ENCODE measurements around the gene MYCBP2.
"Not testable (repeated sequence)": the region's sequence is repeated elsewhere in the genome, so short reads cannot be mapped to it uniquely, and the experiment has no call there.

The MYCBP2 gene

DNA sequence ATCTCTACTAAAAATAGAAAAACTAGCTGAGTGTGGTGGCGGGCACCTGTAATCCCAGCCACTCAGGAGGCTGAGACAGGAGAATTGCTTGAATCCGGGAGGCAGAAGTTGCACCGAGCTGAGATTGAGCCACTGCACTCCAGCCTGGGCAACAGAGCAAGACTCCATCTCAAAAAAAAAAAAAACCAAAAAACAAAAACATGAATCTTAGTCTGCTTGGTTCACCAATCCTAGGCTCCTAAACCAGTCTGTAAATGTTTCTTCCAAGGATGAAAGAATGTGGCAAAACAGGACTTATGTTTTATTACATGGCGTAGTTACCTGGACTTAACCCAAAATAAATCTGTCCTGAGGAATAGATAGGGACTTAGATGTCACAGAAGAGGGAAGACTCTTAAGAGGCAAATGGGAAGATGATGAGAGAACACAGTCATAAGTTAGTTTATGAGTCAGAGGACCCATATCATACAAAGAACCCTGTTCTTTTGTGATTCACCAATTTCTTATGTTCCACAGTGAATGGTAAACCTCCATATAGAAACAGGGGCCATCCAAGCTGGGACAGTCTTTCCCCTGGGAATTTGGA lies 293.1 kb downstream of the MYCBP2 start:
- no peak for DNase-seq (ENCODE audit: low read depth in 2 of 2)

DNA sequence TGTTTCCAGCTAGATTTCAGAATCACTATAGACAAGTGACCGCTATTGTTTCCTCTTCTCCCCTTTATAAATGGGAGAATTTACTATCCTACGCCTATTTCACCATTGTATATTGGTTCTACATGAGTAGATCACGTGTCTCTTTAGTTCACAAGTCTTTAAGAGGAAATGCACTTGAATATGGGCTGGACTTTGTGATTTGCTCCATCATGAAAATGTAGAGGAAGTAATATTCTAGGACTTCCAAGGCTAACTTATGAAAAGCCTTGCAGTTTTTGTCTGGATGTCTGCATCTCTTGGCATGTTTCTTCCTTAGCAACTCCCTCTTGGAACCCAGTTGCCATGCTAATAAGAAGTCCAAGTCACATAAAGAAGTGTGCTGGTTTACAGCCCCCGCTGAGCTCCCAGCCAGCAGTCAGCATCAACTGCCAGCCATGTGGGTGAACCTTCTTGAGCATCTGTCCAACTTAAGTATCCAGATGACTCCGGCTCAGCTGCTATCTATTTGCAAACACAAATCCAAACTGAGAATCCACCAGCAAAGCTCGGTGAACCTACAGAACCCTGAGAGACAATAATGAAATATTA lies 295.1 kb downstream of the MYCBP2 start:
- DNase-seq (ENCODE audit: low read depth in 2 of 2): no peak

DNA sequence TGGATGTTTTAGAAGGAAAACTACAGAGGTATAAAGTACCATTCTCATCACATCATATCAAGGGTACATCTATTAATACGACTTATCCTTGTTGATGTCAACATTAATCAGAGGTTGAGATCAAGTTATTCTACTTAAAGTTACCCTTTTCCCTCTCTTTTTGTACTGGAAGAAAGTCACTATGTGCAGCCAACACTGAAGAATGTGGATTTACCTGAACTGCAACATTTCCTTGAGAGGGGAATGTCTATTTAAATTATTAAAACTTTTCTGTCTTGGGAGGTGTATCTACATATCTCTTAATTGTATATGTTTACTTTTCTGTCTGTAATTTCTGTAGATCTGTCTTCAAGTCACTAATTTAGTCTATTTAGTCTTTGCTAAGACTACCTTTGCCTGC lies 297.5 kb downstream of the MYCBP2 start:
- no peak for DNase-seq (ENCODE audit: low read depth in 2 of 2)

DNA sequence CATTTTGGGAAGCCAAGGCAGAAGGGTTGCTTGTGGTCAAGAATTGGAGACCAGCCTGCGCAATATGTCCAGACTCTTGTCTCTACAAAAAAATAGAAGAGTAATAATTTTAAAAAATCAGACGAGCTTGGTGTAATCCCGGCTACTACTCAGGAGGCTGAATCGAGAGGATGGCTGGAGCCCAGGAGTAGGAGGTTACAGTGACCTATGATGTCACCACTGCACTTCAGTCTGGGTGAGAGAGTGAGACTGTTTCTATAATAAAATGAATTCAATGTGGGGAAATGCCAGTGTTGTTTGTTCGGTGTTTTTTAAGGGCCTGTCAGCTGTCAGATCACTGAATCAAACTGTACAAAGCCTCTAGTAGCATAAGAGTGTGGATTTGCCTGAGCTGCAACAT lies 298.7 kb downstream of the MYCBP2 start:
- DNase-seq (ENCODE audit: low read depth in 2 of 2): no peak

DNA sequence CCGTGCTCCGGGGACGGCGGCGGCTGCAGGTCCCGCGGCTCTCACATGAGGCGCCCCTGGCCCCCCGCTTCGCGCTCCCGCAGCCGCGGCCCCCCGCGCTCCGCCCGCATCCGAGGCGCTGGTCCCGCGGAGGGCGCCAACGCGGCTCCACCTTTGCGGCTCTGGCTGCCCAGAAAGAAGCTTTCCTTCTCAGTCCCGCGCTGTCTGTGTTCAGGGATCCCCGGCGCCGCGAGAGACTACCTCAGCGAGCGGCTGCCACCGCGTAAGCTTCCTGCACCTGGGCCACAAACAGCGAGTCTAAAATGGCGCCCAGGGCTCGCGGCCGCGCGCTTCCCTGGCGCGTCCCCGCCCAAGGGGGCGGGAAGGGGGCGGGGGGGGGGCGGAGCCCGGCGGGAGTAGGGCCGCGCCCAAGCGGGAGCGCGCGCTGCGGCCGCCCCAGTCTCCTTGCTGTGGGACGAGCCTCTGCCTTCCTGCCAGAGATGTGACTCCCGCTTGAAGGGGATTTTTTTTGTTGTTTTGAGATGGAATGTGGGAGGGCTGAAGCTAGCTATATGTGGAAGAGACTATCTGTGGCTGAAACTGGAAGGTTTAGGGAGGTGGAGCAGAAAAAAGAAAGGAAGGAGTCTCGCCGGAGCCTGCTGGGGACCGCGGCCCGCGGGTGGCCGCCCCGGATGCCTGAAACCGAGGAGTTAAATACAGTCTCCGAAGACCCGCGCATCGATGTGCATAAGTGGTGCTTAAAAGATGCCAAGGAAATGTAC lies 299.9 kb downstream of the MYCBP2 start, which contains the start of gene FBXL3:
Gene FBXL3 (minus strand): TSS at position 299 of the 761 bp plus-strand sequence. CDS start 5,299 bp downstream, outside the sequence.
- DNase-seq (ENCODE audit: low read depth in 2 of 2): peak; percentile 88 to 89

DNA sequence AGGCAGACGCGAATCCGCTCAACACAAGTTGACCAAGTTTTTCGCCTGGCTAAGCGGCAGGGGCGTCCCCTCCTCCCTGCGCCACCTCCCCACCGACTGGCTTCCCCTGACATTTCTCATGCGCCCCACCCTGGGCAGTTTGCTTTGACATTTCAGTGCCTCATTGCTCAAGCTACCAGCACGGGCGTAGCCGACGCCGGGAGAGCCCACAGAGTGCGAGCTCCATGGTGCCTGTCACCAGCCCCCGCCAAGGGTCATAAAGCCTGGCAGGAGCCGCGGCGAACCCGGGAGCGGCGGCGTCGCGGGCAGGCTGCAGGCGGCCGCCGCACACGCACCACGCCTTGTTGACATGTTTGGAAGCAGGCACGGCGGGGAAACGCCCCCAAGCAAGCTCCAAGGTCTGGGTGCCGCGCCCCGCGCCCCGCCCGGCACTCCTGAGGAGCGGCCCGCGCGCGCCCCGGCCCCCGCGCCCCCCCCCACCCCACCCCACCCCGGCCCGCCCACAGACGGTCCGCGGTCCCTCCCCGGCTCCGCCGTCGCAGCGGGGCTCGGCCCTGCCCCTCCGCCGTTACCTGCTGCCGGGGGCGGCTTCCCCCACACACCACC lies 300.5 kb downstream of the MYCBP2 start:
- no peak for DNase-seq (ENCODE audit: low read depth in 2 of 2)

DNA sequence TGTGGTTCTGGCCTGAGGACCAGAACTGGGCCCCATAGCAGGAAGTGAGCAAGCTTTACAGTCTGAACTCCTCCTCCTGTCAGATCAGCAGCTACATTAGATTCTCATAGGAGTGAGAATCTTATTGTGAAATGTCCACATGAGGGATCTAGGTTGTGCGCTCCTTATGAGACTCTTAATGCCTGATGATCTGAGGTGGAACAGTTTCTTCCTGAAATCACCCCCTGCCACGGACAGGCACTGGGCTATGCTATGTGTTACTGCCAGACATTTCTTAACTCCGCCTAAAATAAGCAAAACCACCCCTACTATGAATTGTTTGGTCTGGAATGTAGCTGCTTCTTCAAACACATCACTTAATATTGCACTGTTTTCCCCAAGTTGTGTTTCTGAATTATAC lies 304.6 kb downstream of the MYCBP2 start:
- no peak for DNase-seq (ENCODE audit: low read depth in 2 of 2)

DNA sequence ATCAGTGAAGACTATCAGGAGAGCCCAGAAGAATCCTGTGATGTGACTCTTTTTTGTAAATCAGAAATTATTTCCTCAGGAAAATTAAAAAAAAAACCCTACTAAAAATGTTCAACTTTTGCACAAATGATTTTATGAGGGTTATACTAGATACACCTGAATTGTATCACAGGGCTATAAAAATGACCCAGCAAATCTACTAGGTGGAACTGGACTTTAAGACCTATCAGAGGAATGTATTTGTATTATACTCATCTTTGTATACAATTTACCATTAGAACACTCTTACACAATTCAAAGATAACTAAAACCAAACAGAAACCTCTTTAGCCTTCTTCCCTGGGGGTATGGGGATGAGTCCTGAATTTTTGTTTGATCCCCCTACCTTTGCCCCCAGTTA lies 307.1 kb downstream of the MYCBP2 start:
- no peak for DNase-seq (ENCODE audit: low read depth in 2 of 2)

DNA sequence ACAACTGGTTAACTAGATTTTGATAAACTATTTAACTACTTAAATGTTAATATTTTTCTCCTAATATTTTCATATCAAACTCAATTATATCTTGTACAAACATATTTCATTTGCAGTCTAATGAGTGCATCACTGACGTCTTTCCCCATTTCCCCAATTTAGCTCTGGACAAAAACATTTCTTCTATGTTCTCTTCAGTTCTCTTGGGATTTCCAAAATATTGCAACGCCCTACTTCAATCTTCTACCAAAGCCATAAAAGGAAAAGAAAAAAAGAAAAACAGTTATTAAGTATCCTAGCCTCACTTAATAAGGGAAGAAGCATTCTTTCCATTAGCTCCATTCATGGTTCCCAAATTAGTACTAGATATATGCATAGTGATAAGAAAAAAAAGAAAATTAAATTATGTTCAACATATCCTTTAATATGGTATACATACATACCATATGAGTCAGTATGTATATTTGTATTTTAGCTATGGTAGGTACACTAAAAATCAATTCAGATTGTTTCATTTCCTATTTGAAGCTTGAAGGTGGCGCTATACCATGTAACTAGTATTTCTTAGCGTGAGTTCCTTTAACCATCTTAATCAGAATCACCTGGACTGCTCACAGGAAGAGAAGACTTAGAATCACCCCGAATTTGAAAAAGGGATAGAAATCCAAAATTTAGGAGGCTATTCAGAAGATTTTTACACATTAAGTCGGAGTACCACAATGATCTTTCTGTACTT lies 309.8 kb downstream of the MYCBP2 start:
- DNase-seq (ENCODE audit: low read depth in 2 of 2): no peak

DNA sequence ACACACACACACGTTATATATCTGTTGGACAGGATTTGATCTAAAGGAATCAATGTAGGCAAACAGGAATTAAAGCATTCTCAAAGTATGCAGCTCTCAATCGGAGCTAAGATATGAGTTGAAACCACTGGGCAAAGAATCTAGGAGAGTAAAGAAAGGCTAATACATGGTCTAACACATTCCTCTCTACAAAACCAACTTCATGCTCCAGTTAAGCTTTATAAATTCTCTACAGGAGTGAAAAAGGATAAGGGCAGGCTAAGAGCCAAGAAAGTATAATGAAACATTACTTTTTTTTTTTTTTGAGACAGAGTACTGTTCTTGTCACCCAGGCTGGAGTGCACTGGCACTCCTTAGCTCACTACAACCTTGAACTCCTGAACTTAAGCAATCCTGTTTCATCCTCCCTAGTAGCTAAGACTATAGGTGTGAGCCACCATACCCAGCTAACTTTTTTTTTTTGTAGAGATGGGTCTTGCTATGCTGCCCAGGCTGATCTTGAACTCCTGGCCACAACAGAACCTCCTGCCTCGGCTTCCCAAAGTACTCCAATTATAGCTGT lies 310.6 kb downstream of the MYCBP2 start:
- DNase-seq (ENCODE audit: low read depth in 2 of 2): no peak

DNA sequence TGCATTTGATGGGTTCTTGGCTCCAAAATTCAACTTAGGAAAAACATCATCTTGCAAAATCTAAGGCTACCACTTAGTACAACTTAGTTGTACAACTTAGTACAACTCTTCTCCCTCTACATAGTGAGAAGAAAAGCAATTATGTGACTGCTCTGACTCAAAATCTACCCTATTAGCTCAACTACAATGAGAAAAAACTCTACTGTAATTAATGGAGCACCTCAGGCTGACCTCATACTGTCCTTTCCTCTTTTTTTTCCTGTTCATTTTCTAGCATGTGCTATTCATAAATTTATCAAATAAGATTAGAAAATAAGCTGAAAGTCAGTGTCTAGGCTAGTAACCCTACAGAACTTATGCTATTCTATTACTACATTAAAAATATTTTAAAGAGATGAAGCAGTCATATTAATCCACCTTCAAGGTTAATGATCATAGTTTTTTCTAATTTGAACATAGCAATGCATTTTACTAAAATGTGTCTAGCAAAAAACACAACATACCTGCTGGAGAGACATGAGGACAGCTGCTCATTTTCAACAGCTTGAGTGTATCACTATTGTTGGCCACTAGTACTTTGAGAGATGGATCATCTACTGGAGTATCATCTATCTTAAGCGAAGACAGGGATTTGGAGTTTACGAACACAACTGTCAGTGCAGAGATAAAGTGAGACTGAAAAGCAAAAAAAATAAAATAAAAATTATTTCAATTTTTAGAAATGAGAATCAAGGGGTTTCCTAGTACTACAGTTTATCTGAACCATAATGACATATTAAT lies 311.8 kb downstream of the MYCBP2 start:
- DNase-seq (ENCODE audit: low read depth in 2 of 2): no peak

DNA sequence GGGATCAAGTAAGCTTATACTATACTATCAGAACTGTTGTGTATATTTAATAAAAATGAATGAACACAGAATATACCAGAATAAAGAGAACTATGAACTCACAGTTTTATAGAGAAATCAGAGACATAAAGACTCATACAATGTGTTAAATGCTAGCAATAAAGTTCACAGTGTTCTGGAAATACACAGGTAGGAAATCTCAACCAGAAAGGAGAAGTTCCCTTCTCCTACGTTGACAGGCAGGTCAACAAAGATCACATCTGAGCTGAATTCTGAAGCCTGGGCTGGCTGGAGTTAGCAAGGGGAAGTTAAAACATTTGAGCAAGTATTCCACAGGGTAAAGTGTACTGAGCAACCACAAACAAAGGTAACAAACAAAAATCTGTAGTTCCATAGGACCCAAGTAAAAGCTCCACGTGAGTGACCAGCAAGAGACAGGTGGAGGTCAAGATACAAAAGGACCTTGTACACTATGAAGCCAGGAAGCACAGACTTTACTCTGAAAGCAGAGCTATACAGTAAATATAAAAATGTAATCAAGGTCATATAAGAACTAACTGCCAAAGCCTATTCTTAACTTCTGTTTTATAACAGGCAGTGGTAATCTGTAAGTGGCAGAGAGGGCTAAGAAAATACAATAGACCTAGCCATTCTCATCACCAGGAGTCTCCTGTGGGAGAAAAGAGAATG lies 312.9 kb downstream of the MYCBP2 start:
- DNase-seq (ENCODE audit: low read depth in 2 of 2): no peak

DNA sequence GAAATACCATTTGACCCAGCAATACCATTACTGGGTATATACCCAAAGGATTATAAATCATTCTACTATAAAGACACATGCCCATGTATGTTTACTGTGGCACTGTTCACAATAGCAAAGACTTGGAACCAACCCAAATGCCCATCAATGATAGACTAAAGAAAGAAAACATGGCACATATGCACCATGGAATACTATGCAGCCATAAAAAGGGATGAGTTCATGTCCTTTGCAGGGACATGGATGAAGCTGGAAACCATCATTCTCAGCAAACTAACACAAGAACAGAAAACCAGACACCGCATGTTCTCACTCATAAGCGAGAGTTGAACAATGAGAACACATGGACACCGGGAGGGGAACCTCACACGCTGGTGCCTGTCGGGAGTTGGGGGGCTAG lies 317.2 kb downstream of the MYCBP2 start:
- not testable (repeated sequence) for DNase-seq (ENCODE audit: low read depth in 2 of 2)

DNA sequence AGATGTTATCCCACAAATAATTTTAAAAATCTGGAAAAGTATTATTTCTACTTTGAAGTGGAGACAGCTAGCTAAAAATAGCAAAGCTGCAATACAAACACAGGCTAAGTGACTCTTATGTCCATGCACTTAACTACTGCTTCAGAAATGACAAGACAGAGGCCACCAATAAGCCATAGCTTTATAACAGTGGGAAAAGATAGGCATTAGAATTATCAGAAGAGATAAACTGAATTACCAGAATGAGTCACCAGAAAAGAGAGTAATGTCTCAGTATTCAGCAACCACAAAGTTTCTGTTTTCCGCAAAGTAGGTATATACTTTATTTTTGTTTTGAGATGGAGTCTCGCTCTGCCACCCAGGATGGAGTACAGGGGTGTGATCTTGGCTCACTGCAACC lies 317.9 kb downstream of the MYCBP2 start:
- DNase-seq (ENCODE audit: low read depth in 2 of 2): no peak

DNA sequence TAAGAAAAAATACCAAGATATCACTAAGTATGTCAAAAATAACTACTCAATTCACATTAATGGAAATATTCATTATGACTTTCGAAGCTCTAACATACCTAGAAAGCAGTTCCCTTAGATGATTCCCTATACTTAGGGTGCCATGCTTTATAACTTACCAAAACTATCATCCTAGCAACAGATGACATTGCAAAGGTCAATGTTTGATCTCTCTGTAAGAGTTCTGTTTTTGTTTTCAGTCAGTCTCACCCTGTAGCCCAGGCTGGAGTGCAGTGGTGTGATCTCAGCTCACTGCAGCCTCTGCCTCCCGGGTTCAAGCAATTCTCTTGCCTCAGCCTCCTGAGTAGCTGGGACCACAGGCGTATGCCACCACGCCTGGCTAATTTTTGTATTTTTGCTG lies 318.6 kb downstream of the MYCBP2 start:
- not testable (repeated sequence) for DNase-seq (ENCODE audit: low read depth in 2 of 2)

DNA sequence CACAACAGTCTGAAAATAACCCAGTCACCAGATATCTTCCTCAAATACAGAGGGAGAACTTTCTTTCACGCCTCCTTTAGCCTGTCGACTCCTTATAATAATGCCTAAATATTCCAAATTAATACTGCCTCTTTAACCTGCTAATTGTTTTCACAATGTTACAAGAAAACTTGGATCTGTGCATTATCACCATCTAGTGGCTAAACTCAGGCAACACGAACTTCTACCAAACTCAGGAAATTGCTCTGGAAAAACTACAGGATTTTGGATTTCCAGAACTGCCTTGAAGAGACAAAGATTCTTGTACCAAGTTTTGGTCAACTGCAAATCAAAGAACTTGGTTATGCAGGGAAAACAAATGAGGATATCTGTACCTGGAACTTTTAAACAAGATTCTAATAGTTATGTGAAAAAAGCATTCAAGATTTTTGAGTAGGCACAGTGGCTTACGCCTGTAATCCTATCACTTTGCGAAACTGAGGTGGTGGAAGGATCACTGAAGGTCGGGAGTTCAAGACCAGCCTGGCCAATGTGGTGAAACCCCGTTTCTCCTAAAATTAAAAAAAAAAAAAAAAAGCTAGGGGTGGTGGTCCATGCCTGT lies 324.2 kb downstream of the MYCBP2 start:
- DNase-seq (ENCODE audit: low read depth in 2 of 2): no peak

DNA sequence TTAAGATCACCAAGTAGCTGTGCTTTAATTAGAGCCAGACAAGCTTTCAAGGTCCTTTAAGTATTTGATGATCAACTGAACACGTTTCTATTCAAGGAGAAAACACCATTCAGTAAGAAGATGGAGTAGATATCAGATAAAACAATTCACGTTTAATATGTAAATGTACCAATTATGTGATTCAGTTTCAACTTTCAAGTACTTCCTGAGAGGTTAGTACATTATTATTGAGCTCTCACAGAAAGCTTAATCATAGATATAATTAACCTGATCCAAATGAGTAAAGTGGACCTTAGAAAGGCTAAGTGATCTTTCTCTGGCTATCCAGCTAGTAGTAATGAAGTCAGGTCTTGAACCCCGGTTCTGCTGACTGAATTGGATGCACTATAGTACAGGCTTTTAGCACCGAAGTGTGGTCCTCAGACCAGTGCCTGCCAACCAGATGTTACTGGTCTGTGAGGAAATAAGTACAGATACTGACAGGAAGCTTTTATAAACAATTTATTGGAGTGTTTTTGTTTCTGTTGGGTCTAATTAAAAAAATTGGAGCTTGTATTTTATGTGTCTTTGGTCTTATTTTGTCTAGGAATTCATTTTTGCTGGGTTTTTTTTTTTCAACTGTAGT lies 324.8 kb downstream of the MYCBP2 start:
- no peak for DNase-seq (ENCODE audit: low read depth in 2 of 2)

DNA sequence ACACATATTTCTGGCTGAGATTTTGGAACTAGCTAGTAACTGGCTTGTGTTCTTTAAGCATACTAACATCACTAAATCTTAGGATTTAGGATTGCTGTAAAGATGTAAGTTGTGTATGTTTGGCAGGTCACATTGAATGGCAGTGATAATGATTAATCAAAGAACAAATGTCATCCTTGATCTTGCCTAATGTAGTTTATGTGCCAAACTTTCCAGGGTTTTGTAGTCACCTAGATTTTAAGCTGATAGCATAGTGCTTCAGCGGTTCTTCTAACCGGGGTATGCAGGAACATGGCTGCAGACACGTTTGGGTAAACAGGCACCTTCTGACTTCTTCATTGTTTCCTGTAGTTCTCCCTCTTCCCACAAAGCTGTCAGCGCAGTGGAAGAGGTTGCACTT lies 325.4 kb downstream of the MYCBP2 start:
- DNase-seq (ENCODE audit: low read depth in 2 of 2): no peak

DNA sequence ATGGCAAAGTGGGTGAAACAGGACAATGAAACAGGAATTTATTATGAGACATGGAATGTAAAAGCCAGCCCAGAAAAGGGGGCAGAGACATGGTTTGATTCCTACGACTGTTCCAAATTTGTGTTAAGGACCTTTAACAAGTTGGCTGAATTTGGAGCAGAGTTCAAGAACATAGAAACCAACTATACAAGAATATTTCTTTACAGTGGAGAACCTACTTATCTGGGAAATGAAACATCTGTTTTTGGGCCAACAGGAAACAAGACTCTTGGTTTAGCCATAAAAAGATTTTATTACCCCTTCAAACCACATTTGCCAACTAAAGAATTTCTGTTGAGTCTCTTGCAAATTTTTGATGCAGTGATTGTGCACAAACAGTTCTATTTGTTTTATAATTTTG lies 326.4 kb downstream of the MYCBP2 start:
- no peak for DNase-seq (ENCODE audit: low read depth in 2 of 2)
